SK-N-SH (cell line): ENCODE measurements around the gene FOXP1. TPM values are rescaled to one million over a fixed set of nuclear protein-coding genes. Genes with fewer than 3 reads are reported as not detected.

Experiments used
- CTCF ChIA-PET: fragments of 300-600, 350-600 bp; formaldehyde crosslinking; extraction: SDS; loops from one replicate; lab custom pipeline; 2021; lab: Yijun Ruan, JAX
- POLR2A ChIA-PET: fragments of 350-600 bp; sonication (Branson Sonifier 250); formaldehyde crosslinking; extraction: SDS; loops from one replicate; lab custom pipeline; 2020; ENCODE audit warnings: antibody characterized with exemption, inconsistent platforms; lab: Yijun Ruan, JAX
- DNase-seq: peaks from one replicate; pipeline ENCODE4 v3.0.0; 2012
- H2AFZ ChIP-seq: fragments of 200-600 bp; sonication (generic); 2 replicates; pipeline ENCODE4 v1.8.1; 2016; ENCODE audit warnings: antibody characterized with exemption, mild to moderate bottlenecking, low read depth
- H3F3A ChIP-seq: fragments of 200-600 bp; sonication (generic); replicated peaks from 2 replicates; pipeline ENCODE3; 2016; ENCODE audit warnings: antibody characterized with exemption, mild to moderate bottlenecking; ENCODE audit not compliant: insufficient read depth
- H3K27ac ChIP-seq, 2 experiments: fragments of 200-500 bp in 1 of 2; fragments of 200-600 bp in 1 of 2; sonication (Bioruptor generic) in 1 of 2; sonication (generic), shearing (Covaris generic) in 1 of 2; 2 replicates each; pipeline versions ENCODE4 v1.5.1 to v1.6.1; 2014 to 2016; ENCODE audit warnings: low read depth in 2 of 2, inconsistent platforms in 1 of 2, low read length in 1 of 2, mild to moderate bottlenecking in 1 of 2, mixed read lengths in 1 of 2
- H3K27me3 ChIP-seq: fragments of 200-600 bp; sonication (generic), shearing (Covaris generic); 2 replicates; pipeline ENCODE4 v1.6.1; 2016; ENCODE audit warnings: mixed run types; ENCODE audit not compliant: insufficient read depth
- H3K36me3 ChIP-seq, 2 experiments: fragments of 200-500 bp in 1 of 2; fragments of 200-600 bp in 1 of 2; sonication (Bioruptor generic) in 1 of 2; sonication (generic) in 1 of 2; replicated peaks in 1 of 2; 2 replicates each; pipeline versions ENCODE3 to v1.5.1; 2014 to 2016; ENCODE audit warnings: low read length in 1 of 2, mild to moderate bottlenecking in 1 of 2; ENCODE audit not compliant: insufficient read depth in 2 of 2, control insufficient read depth in 1 of 2
- H3K4me1 ChIP-seq, 2 experiments: fragments of 200-500 bp in 1 of 2; fragments of 200-600 bp in 1 of 2; sonication (Bioruptor generic) in 1 of 2; sonication (generic), shearing (Covaris generic) in 1 of 2; 2 replicates each; pipeline versions ENCODE4 v1.5.1 to v1.6.1; 2014 to 2016; ENCODE audit warnings: low read depth in 1 of 2, low read length in 1 of 2, mixed run types in 1 of 2; ENCODE audit not compliant: insufficient read depth in 2 of 2, control insufficient read depth in 1 of 2
- H3K4me2 ChIP-seq: fragments of 200-600 bp; sonication (generic), shearing (Covaris generic); 2 replicates; pipeline ENCODE4 v1.6.1; 2017; ENCODE audit warnings: mixed run types
- H3K4me3 ChIP-seq, 2 experiments: fragments of 200-500 bp in 1 of 2; fragments of 200-600 bp in 1 of 2; sonication (Bioruptor generic) in 1 of 2; sonication (generic), shearing (Covaris generic) in 1 of 2; 2 replicates each; pipeline versions ENCODE4 v1.5.1 to v1.8.1; 2014 to 2016; ENCODE audit warnings: low read depth in 2 of 2, inconsistent platforms in 1 of 2, low read length in 1 of 2, mild to moderate bottlenecking in 1 of 2, mixed read lengths in 1 of 2, moderate library complexity in 1 of 2
- H3K79me2 ChIP-seq: fragments of 200-600 bp; sonication (generic); 2 replicates; pipeline ENCODE4 v1.8.1; 2017; ENCODE audit warnings: mild to moderate bottlenecking; ENCODE audit not compliant: insufficient read depth
- H3K9ac ChIP-seq: fragments of 200-600 bp; sonication (generic); 2 replicates; pipeline ENCODE4 v1.6.1; 2017; ENCODE audit warnings: mixed run types
- H3K9me2 ChIP-seq: fragments of 200-600 bp; sonication (generic); 2 replicates; pipeline ENCODE4 v1.6.1; 2017; ENCODE audit warnings: mixed run types
- H3K9me3 ChIP-seq: fragments of 200-600 bp; sonication (generic); 2 replicates; pipeline ENCODE4 v1.6.1; 2017; ENCODE audit warnings: mixed run types, mild to moderate bottlenecking, moderate library complexity
- H4K20me1 ChIP-seq: fragments of 200-600 bp; sonication (generic); 2 replicates; pipeline ENCODE4 v1.6.1; 2017; ENCODE audit warnings: mild to moderate bottlenecking, mixed run types; ENCODE audit not compliant: insufficient read depth
- NRF1 ChIP-seq: IDR thresholded peaks from 2 replicates; pipeline ENCODE4 v1.6.1; 2012; ENCODE audit warnings: low read depth, mild to moderate bottlenecking, low read length
- RCOR1 ChIP-seq: fragments of 150-350 bp; IDR thresholded peaks from 2 replicates; pipeline ENCODE4 v1.6.1; 2017; ENCODE audit warnings: antibody characterized with exemption, low read length
- TCF12 ChIP-seq: IDR thresholded peaks from 2 replicates; pipeline ENCODE4 v1.4.0; 2012
- TEAD4 ChIP-seq: IDR thresholded peaks from 2 replicates; pipeline ENCODE4 v1.4.0; 2012; ENCODE audit warnings: mild to moderate bottlenecking, borderline replicate concordance; ENCODE audit not compliant: insufficient read depth
- WGBS: methylation state at CpG from one replicate; pipeline ENCODE4 v1.1.6; 2017; ENCODE audit warnings: low lambda C conversion rate; 5-methylcytosine and 5-hydroxymethylcytosine counted together
- polyA plus RNA-seq, 3 experiments: library from polyadenylated mRNA; depleted of rRNA; stranded (reverse); fragments of >200 nt; gene quantifications; 2 replicates each; pipeline ENCODE4 v1.2.3, GENCODE V29; 2012
- TF ChIP-seq, protein P1 (sequence below): fragments of 150-350 bp; IDR thresholded peaks from 2 replicates; pipeline ENCODE4 v1.6.1; 2016; ENCODE audit warnings: mild to moderate bottlenecking, low read depth, low read length
- TF ChIP-seq, protein P2 (sequence below): fragments of 200-600 bp; sonication (generic); IDR thresholded peaks from 2 replicates; pipeline ENCODE4 v1.6.1; 2017; ENCODE audit warnings: antibody characterized with exemption, mild to moderate bottlenecking, moderate library complexity
- TF ChIP-seq, protein P3 (sequence below): IDR thresholded peaks from 2 replicates; pipeline ENCODE4; 2012

Gene FOXP1
- polyA plus RNA-seq, 1 of the 3 experiments (the other 2 are of a cell fraction), result 8.8 TPM

DNA sequence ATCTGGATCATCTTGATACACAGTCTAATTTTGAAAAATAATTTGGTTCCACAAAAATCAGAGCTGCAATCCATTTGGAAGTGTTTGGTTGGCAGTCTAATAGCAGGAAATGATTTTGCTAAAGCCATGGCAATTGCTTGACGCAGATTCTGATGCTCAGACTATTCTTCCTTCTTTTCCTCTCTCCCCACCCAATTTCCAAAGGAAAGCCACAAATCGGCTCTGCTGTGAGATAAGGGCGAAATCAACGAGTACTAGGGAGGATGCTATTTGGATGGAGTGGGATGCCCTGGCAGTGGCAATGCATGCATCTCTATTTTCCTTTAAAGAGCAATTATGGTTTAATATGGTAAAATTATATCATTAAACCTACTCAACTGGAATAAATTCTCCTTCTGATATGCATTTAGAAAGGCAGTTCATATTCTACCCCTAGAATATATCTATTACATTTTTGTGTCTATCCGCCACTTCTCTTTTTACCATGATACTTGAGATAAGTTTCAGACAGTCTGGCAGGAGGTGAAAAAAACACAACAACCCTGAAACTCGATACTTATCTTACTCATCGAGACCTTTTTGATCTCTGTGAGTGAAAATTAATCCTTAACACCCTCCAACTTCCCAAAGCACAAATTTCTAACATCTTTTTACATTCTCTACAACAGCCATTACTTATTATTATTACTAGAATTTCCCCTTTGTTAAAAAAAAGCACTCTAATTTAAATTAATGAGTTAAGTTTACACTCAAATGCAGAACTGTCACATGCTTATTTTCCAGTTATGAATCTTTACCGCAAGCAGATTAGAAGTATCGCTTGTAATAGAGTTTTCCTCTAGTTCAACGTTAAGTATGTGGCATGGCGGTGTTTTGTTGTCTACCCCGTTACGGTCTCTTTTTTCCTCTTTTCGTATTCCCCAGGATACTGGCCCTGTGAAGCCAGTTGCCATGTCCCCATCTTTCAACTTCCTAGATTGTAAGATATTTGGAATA is 433.3 kb downstream of the FOXP1 start:
- Histone ChIP-seq H3K4me3 (no peak overlapping the region), H3K36me3 (peaks cover 0 to 3% of the 10 kb centered on the region in 2 experiments), H3K27me3 (no peaks in the 10 kb centered on the region), H3F3A (no peaks in the 10 kb centered on the region), H3K9me3 (no peaks in the 10 kb centered on the region), H4K20me1 (no peaks in the 10 kb centered on the region), H3K27ac (no peak overlapping the region), H3K9ac (no peak overlapping the region), H3K9me2 (no peaks in the 10 kb centered on the region), H2AFZ (no peak overlapping the region), H3K79me2 (no peaks in the 10 kb centered on the region; the same call in 1 of the 2 replicates), H3K4me2 (no peak overlapping the region), H3K4me1 (peaks cover 0 to 7% of the 10 kb centered on the region in 2 experiments; a peak in 2 of 4 replicates)
- CTCF ChIA-PET, result interaction anchor here (1.0 kb wide), 1 partner anchor 12 kb away, joined by 3 read pairs; no protein-coding TSS in a partner anchor
- WGBS, result 76% methylated on average over 14 of the region's 14 CpGs
- POLR2A ChIA-PET, result no interaction called here
- peak; percentile 21 for DNase-seq
- TF ChIP-seq, protein P1, sequence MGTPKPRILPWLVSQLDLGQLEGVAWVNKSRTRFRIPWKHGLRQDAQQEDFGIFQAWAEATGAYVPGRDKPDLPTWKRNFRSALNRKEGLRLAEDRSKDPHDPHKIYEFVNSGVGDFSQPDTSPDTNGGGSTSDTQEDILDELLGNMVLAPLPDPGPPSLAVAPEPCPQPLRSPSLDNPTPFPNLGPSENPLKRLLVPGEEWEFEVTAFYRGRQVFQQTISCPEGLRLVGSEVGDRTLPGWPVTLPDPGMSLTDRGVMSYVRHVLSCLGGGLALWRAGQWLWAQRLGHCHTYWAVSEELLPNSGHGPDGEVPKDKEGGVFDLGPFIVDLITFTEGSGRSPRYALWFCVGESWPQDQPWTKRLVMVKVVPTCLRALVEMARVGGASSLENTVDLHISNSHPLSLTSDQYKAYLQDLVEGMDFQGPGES, result no peak
- no peak for TF ChIP-seq TEAD4
- TF ChIP-seq NRF1, result no peak
- TF ChIP-seq, protein P2, sequence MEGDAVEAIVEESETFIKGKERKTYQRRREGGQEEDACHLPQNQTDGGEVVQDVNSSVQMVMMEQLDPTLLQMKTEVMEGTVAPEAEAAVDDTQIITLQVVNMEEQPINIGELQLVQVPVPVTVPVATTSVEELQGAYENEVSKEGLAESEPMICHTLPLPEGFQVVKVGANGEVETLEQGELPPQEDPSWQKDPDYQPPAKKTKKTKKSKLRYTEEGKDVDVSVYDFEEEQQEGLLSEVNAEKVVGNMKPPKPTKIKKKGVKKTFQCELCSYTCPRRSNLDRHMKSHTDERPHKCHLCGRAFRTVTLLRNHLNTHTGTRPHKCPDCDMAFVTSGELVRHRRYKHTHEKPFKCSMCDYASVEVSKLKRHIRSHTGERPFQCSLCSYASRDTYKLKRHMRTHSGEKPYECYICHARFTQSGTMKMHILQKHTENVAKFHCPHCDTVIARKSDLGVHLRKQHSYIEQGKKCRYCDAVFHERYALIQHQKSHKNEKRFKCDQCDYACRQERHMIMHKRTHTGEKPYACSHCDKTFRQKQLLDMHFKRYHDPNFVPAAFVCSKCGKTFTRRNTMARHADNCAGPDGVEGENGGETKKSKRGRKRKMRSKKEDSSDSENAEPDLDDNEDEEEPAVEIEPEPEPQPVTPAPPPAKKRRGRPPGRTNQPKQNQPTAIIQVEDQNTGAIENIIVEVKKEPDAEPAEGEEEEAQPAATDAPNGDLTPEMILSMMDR, result no peak
- TF ChIP-seq, protein P3, sequence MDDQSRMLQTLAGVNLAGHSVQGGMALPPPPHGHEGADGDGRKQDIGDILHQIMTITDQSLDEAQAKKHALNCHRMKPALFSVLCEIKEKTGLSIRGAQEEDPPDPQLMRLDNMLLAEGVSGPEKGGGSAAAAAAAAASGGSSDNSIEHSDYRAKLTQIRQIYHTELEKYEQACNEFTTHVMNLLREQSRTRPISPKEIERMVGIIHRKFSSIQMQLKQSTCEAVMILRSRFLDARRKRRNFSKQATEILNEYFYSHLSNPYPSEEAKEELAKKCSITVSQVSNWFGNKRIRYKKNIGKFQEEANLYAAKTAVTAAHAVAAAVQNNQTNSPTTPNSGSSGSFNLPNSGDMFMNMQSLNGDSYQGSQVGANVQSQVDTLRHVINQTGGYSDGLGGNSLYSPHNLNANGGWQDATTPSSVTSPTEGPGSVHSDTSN, result 0 out of 2 replicates have a peak, but pooled peaks have one; percentile 6

DNA sequence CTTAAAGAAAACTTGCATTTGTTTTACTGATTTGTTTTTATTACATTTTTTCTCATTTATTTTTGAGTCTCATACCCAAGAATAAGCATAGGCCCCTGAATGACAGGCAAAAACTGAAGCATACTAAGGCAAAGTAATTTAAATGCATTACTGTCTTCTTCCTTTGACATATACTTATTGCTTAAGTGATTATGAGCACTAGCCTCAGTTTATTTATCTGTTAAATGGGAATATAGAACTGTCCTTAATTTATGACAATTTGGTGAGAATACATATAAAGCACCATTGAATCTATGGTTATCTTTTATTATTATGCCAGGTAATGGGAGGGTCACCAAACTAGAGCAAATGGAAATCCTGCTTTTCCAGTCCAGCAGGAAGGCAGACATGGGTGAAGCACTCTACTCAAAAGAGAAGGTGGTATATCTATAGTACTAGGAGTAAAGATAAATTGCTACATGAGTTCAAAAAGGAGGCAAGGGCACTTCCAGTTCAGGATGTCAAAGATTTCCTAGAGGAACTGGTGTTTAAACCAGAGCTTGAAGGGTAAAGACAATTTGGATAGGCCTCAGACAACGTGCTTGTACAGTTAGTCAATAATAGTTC is 435.0 kb downstream of the FOXP1 start:
- Histone ChIP-seq H3K4me2 (no peak overlapping the region), H3K79me2 (no peaks in the 10 kb centered on the region), H3K27me3 (no peaks in the 10 kb centered on the region), H3K4me1 (peaks cover 0 to 7% of the 10 kb centered on the region in 2 experiments; a peak in 2 of 4 replicates), H3F3A (no peaks in the 10 kb centered on the region), H3K9me3 (no peaks in the 10 kb centered on the region), H3K4me3 (no peak overlapping the region), H3K9ac (no peak overlapping the region), H4K20me1 (no peaks in the 10 kb centered on the region), H3K9me2 (no peaks in the 10 kb centered on the region), H3K27ac (no peak overlapping the region), H2AFZ (no peak overlapping the region), H3K36me3 (peaks cover 0 to 3% of the 10 kb centered on the region in 2 experiments)
- TF ChIP-seq NRF1 (no peak), RCOR1 (no peak), TCF12 (no peak)
- 100% methylated on average over 1 of the region's 1 CpG for WGBS
- POLR2A ChIA-PET, result no interaction called here
- no peak for DNase-seq
- CTCF ChIA-PET, result no interaction called here
